GM18951 (cell line): ENCODE measurements around the gene ADCYAP1R1.

Source experiments
- POLR2A ChIP-seq: IDR thresholded peaks from 4 replicates; pipeline ENCODE4 v1.6.1; 2011; ENCODE audit warnings: mild to moderate bottlenecking; ENCODE audit not compliant: insufficient read length, insufficient read depth; ENCODE audit errors: extremely low read depth
- in situ Hi-C: fragments of 300-500 bp; cut with MboI; formaldehyde crosslinking; loops from one replicate; pipeline ENCODE4 v1.12.0; 2022; ENCODE audit warnings: low sequenced_read_pairs, mixed read lengths, inconsistent platforms; ENCODE audit not compliant: unreplicated experiment

The ADCYAP1R1 gene

GRCh38 chr7:31051598-31052486 is at the start of gene ADCYAP1R1:
ADCYAP1R1 (plus strand) TSS chr7:31052308; CDS start chr7:31063265, 10,957 bp downstream.
- in situ Hi-C loops, result no loop called here
- no peak for TF ChIP-seq POLR2A

GRCh38 chr7:31003097-31003496 is 49.0 kb upstream of the ADCYAP1R1 start:
- in situ Hi-C loops, result no loop called here
- TF ChIP-seq POLR2A, result no peak

GRCh38 chr7:31003721-31004120 is 48.4 kb upstream of the ADCYAP1R1 start:
- TF ChIP-seq POLR2A, result no peak
- in situ Hi-C loops, result no loop called here

- in situ Hi-C loops, result no loop called here
- no peak for TF ChIP-seq POLR2A
Observed at GRCh38 chr7:31004393-31004792, 47.7 kb upstream of the ADCYAP1R1 start.

- in situ Hi-C loops, result no loop called here
- no peak for TF ChIP-seq POLR2A
Observed at GRCh38 chr7:31006857-31007256, 45.3 kb upstream of the ADCYAP1R1 start.

- in situ Hi-C loops, result no loop called here
- TF ChIP-seq POLR2A, result no peak
Observed at GRCh38 chr7:31007634-31008033, 44.5 kb upstream of the ADCYAP1R1 start.

GRCh38 chr7:31014826-31015225 is 37.3 kb upstream of the ADCYAP1R1 start:
- TF ChIP-seq POLR2A, result no peak
- in situ Hi-C loops, result no loop called here

- no peak for TF ChIP-seq POLR2A
- in situ Hi-C loops, result no loop called here
Observed at GRCh38 chr7:31017032-31017675, 35.0 kb upstream of the ADCYAP1R1 start.

GRCh38 chr7:31017721-31018120 is 34.4 kb upstream of the ADCYAP1R1 start:
- in situ Hi-C loops, result no loop called here

GRCh38 chr7:31019509-31019908 is 32.6 kb upstream of the ADCYAP1R1 start:
- TF ChIP-seq POLR2A, result no peak
- in situ Hi-C loops, result no loop called here

More at GRCh38 chr7:31017721-31018120, 34.4 kb upstream of the ADCYAP1R1 start:
- TF ChIP-seq POLR2A, result no peak

GRCh38 chr7:31020161-31020560 is 31.9 kb upstream of the ADCYAP1R1 start:
- TF ChIP-seq POLR2A, result no peak
- in situ Hi-C loops, result no loop called here

GRCh38 chr7:31020652-31021051 is 31.5 kb upstream of the ADCYAP1R1 start:
- in situ Hi-C loops, result no loop called here
- no peak for TF ChIP-seq POLR2A

- in situ Hi-C loops, result no loop called here
- no peak for TF ChIP-seq POLR2A
Observed at GRCh38 chr7:31022117-31022516, 30.0 kb upstream of the ADCYAP1R1 start.

GRCh38 chr7:31022726-31023125 is 29.4 kb upstream of the ADCYAP1R1 start:
- no peak for TF ChIP-seq POLR2A
- in situ Hi-C loops, result no loop called here
